HepG2 (cell line): ENCODE measurements around the gene LRRC28. TPM values are rescaled to one million over a fixed set of nuclear protein-coding genes. Genes with fewer than 3 reads are reported as not detected.

ENCODE experiments used
- ARID2 ChIP-seq: sonication (generic); formaldehyde crosslinking; IDR thresholded peaks from 2 replicates; pipeline ENCODE4 v1.8.1; 2022; ENCODE audit warnings: mild to moderate bottlenecking, missing genetic modification reagents, borderline replicate concordance
- ARNT2 ChIP-seq: sonication (generic); formaldehyde crosslinking; IDR thresholded peaks from 2 replicates; pipeline ENCODE4 v1.8.0; 2022; ENCODE audit warnings: mild to moderate bottlenecking, low read depth, missing genetic modification reagents, moderate library complexity
- CEBPB ChIP-seq: IDR thresholded peaks from 2 replicates; pipeline ENCODE4 v1.6.1; 2011; ENCODE audit warnings: low read depth, low read length, improper control_type of control experiment, borderline replicate concordance
- E2F5 ChIP-seq: sonication (generic); formaldehyde crosslinking; conservative IDR thresholded peaks from 2 replicates; pipeline ENCODE4 v1.4.0; 2020; ENCODE audit warnings: missing genetic modification reagents
- FIP1L1 ChIP-seq: fragments of 200-400 bp; formaldehyde crosslinking; IDR thresholded peaks from 2 replicates; pipeline ENCODE4 v1.6.1; 2018; ENCODE audit warnings: low read depth, mild to moderate bottlenecking, low read length, moderate library complexity, borderline replicate concordance; ENCODE audit not compliant: insufficient read depth
- ISX ChIP-seq: sonication (generic); formaldehyde crosslinking; conservative IDR thresholded peaks from 2 replicates; pipeline ENCODE4 v1.5.0; 2020; ENCODE audit warnings: missing genetic modification reagents
- KLF6 ChIP-seq: IDR thresholded peaks from 2 replicates; pipeline ENCODE4 v1.8.0; 2016; ENCODE audit warnings: missing biosample characterization, missing genetic modification reagents
- KMT2B ChIP-seq: IDR thresholded peaks from 2 replicates; pipeline ENCODE4 v1.6.1; 2016; ENCODE audit warnings: missing genetic modification reagents, missing compliant biosample characterization
- MAFF ChIP-seq: IDR thresholded peaks from 2 replicates; pipeline ENCODE4 v1.6.1; 2011; ENCODE audit warnings: low read depth, low read length, improper control_type of control experiment
- MXI1 ChIP-seq: IDR thresholded peaks from 3 replicates; pipeline ENCODE4 v1.6.1; 2012; ENCODE audit warnings: low read depth, low read length, inconsistent platforms, borderline replicate concordance
- RERE ChIP-seq: IDR thresholded peaks from 2 replicates; pipeline ENCODE4 v1.6.1; 2016; ENCODE audit warnings: low read depth, missing genetic modification reagents, missing compliant biosample characterization
- SMAD3 ChIP-seq: sonication (generic); formaldehyde crosslinking; IDR thresholded peaks from 2 replicates; pipeline ENCODE4 v1.4.0; 2020; ENCODE audit warnings: missing genetic modification reagents
- TBX2 ChIP-seq: sonication (generic); formaldehyde crosslinking; IDR thresholded peaks from 2 replicates; pipeline ENCODE4 v1.5.0; 2020; ENCODE audit warnings: missing genetic modification reagents, mild to moderate bottlenecking, borderline replicate concordance
- ZIK1 ChIP-seq: sonication (generic); formaldehyde crosslinking; IDR thresholded peaks from 2 replicates; pipeline ENCODE4 v1.5.0; 2020; ENCODE audit warnings: mild to moderate bottlenecking, low read depth, missing genetic modification reagents, borderline replicate concordance
- ZKSCAN8 ChIP-seq: IDR thresholded peaks from 2 replicates; pipeline ENCODE4 v1.6.1; 2016; ENCODE audit warnings: borderline replicate concordance, missing genetic modification reagents, missing compliant biosample characterization
- ZNF619 ChIP-seq: sonication (generic); formaldehyde crosslinking; IDR thresholded peaks from 2 replicates; pipeline ENCODE4 v1.4.0; 2020; ENCODE audit warnings: mild to moderate bottlenecking, missing genetic modification reagents
- ZNF678 ChIP-seq: sonication (generic); formaldehyde crosslinking; IDR thresholded peaks from 2 replicates; pipeline ENCODE4 v1.4.0; 2020; ENCODE audit warnings: mild to moderate bottlenecking, missing genetic modification reagents
- ZNF737 ChIP-seq: sonication (generic); formaldehyde crosslinking; IDR thresholded peaks from 2 replicates; pipeline ENCODE4 v1.5.0; 2020; ENCODE audit warnings: missing genetic modification reagents, mild to moderate bottlenecking, borderline replicate concordance
- polyA plus RNA-seq, 8 experiments: library from polyadenylated mRNA; depleted of rRNA in 3 of 8; stranded (reverse) in 7 of 8; unstranded in 1 of 8; fragments of >200 nt; fragmentation: Illumina TruSeq in 4 of 8; extraction: Trizol in 4 of 8; gene quantifications; 2 replicates each; pipeline versions ENCODE4 v1.2.1 to v1.2.3, GENCODE V29; 2011 to 2016; ENCODE audit warnings: low read depth in 4 of 8, missing spikeins in 1 of 8, mixed read lengths in 1 of 8; ENCODE audit not compliant: insufficient read depth in 1 of 8
- total RNA-seq, 5 experiments: library from RNA; depleted of rRNA; stranded (reverse); fragments of >200 nt; fragmentation: Illumina TruSeq; extraction: Trizol; gene quantifications; 2 replicates each; pipeline ENCODE4 v1.2.3, GENCODE V29; 2016; ENCODE audit warnings: low read depth in 1 of 5
- TF ChIP-seq, protein P1 (sequence below): sonication (generic); formaldehyde crosslinking; IDR thresholded peaks from 2 replicates; pipeline ENCODE4 v1.5.1; 2020; ENCODE audit warnings: mild to moderate bottlenecking, missing genetic modification reagents, moderate library complexity
- TF ChIP-seq, protein P2 (sequence below): sonication (generic); formaldehyde crosslinking; conservative IDR thresholded peaks from 2 replicates; pipeline ENCODE4 v1.4.0; 2020; ENCODE audit warnings: missing genetic modification reagents

LRRC28 gene
- total and polyA plus RNA-seq, 2 of the 13 experiments (the other 11 are each of a cell fraction or from before 2014, with no cell fraction given) = 17.5 to 21.3 TPM

DNA sequence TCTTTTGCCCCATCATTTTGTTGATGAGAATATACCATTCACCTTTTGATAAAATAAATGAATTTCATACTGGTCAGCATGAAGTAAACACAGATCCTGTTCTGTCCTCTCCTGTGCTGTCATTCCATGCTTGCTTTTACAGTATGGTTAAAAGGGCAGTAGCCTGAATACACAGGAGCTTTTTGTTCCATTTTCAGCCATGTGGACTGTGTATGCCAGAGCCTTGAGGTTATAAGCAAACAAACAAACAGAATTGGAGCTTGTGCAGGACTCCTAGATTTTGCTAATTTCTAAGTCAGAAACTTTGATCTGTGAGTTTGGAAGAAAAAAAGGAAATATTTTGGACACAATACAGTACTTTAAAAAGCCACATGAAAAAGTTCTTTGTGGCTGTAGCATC lies 91.9 kb downstream of the LRRC28 start (continued):
- no peak for TF ChIP-seq RERE (CRISPR knock-in tag)
- TF ChIP-seq CEBPB = no peak
- no peak for TF ChIP-seq E2F5
- TF ChIP-seq MAFF = no peak
- no peak for TF ChIP-seq FIP1L1
- no peak for TF ChIP-seq SMAD3
- TF ChIP-seq ARID2 (CRISPR knock-in tag) = no peak
- no peak for TF ChIP-seq ZNF619 (CRISPR knock-in tag)
- no peak for TF ChIP-seq KMT2B (CRISPR knock-in tag)
- no peak for TF ChIP-seq ARNT2 (CRISPR knock-in tag)
- TF ChIP-seq, protein P1, sequence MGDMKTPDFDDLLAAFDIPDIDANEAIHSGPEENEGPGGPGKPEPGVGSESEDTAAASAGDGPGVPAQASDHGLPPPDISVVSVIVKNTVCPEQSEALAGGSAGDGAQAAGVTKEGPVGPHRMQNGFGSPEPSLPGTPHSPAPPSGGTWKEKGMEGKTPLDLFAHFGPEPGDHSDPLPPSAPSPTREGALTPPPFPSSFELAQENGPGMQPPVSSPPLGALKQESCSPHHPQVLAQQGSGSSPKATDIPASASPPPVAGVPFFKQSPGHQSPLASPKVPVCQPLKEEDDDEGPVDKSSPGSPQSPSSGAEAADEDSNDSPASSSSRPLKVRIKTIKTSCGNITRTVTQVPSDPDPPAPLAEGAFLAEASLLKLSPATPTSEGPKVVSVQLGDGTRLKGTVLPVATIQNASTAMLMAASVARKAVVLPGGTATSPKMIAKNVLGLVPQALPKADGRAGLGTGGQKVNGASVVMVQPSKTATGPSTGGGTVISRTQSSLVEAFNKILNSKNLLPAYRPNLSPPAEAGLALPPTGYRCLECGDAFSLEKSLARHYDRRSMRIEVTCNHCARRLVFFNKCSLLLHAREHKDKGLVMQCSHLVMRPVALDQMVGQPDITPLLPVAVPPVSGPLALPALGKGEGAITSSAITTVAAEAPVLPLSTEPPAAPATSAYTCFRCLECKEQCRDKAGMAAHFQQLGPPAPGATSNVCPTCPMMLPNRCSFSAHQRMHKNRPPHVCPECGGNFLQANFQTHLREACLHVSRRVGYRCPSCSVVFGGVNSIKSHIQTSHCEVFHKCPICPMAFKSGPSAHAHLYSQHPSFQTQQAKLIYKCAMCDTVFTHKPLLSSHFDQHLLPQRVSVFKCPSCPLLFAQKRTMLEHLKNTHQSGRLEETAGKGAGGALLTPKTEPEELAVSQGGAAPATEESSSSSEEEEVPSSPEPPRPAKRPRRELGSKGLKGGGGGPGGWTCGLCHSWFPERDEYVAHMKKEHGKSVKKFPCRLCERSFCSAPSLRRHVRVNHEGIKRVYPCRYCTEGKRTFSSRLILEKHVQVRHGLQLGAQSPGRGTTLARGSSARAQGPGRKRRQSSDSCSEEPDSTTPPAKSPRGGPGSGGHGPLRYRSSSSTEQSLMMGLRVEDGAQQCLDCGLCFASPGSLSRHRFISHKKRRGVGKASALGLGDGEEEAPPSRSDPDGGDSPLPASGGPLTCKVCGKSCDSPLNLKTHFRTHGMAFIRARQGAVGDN (CRISPR knock-in tag) = no peak
- TF ChIP-seq ISX (CRISPR knock-in tag) = no peak
- no peak for TF ChIP-seq ZIK1 (CRISPR knock-in tag)
- TF ChIP-seq, protein P2, sequence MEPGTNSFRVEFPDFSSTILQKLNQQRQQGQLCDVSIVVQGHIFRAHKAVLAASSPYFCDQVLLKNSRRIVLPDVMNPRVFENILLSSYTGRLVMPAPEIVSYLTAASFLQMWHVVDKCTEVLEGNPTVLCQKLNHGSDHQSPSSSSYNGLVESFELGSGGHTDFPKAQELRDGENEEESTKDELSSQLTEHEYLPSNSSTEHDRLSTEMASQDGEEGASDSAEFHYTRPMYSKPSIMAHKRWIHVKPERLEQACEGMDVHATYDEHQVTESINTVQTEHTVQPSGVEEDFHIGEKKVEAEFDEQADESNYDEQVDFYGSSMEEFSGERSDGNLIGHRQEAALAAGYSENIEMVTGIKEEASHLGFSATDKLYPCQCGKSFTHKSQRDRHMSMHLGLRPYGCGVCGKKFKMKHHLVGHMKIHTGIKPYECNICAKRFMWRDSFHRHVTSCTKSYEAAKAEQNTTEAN (CRISPR knock-in tag) = no peak
- TF ChIP-seq ZKSCAN8 = no peak
- no peak for TF ChIP-seq ZNF737 (CRISPR knock-in tag)
- no peak for TF ChIP-seq ZNF678 (CRISPR knock-in tag)
- TF ChIP-seq KLF6 = no peak
- peak; percentile 43; the same call in 1 of the 3 replicates for TF ChIP-seq MXI1
- TF ChIP-seq TBX2 (CRISPR knock-in tag) = no peak
